Transverse colon (tissue), 4 donors: ENCODE results near the gene DNM1. TPM values are rescaled to one million over a fixed set of nuclear protein-coding genes. Genes with fewer than 3 reads are reported as not detected.

ENCODE experiments used
- DNase-seq: peaks from one replicate; pipeline ENCODE4 v3.0.0-alpha.2; 2019
- H3K27ac ChIP-seq, 4 donors: fragments of 200-600 bp; sonication (generic); 2 replicates each; pipeline ENCODE4 v1.5.1; 2016 to 2018; ENCODE audit warnings: inconsistent platforms in 4 of 4
- H3K27me3 ChIP-seq: fragments of 200-600 bp; sonication (generic); 2 replicates; pipeline ENCODE4 v1.5.1; 2017; ENCODE audit warnings: inconsistent platforms
- H3K36me3 ChIP-seq, 4 donors: fragments of 200-600 bp; sonication (generic); 2 replicates each; pipeline ENCODE4 v1.5.1; 2017 to 2019; ENCODE audit warnings: inconsistent platforms in 4 of 4
- H3K4me1 ChIP-seq, 4 donors: fragments of 200-600 bp; sonication (generic); 2 replicates each; pipeline ENCODE4 v1.5.1; 2017 to 2020; ENCODE audit warnings: inconsistent platforms in 4 of 4
- H3K4me3 ChIP-seq, 4 donors: fragments of 200-600 bp; sonication (generic); 1 replicate in 1 of 4; 2 replicates in 3 of 4; pipeline versions ENCODE4 v1.5.1 to v1.6.1; 2017 to 2019; ENCODE audit warnings: inconsistent platforms in 4 of 4
- H3K9me3 ChIP-seq, 2 donors: fragments of 200-600 bp; sonication (generic); 2 replicates each; pipeline ENCODE4 v1.5.1; 2017 to 2019; ENCODE audit warnings: inconsistent platforms in 2 of 2
- EP300 ChIP-seq: sonication (generic); formaldehyde crosslinking; IDR thresholded peaks from one replicate; pipeline ENCODE4 v1.6.1; 2017; ENCODE audit warnings: antibody characterized with exemption, low read depth
- POLR2A ChIP-seq: fragments of 450-650 bp; IDR thresholded peaks from one replicate; pipeline ENCODE4 v1.6.1; 2016; ENCODE audit warnings: antibody characterized with exemption, mild to moderate bottlenecking, moderate library complexity
- POLR2AphosphoS5 ChIP-seq, 3 donors: sonication (generic); formaldehyde crosslinking; IDR thresholded peaks; one replicate each; pipeline ENCODE4 v1.6.1; 2016; ENCODE audit warnings: antibody characterized with exemption in 3 of 3
- WGBS, 2 donors: methylation state at CpG; one replicate each; pipeline ENCODE4 v1.1.5; 2018; ENCODE audit warnings: low coverage in 1 of 2; 5-methylcytosine and 5-hydroxymethylcytosine counted together
- in situ Hi-C, 4 donors: fragments of 200-750 bp; cut with MboI; loops; one replicate each; pipeline versions ENCODE4 v1.15.0 to v1.15.1; 2017; ENCODE audit warnings: low sequenced_read_pairs in 3 of 4, low pct_ligation_motif_present in 1 of 4, low pct_unique_long_range_greater_than_20kb in 1 of 4
- intact Hi-C: fragments of 100-400 bp; cut with DNase I; formaldehyde crosslinking; loops from one replicate; pipeline ENCODE4 v1.15.1; 2023; ENCODE audit warnings: low total_unique reads
- total RNA-seq, 4 donors: library from RNA; depleted of rRNA; stranded (reverse); fragments of >200 nt; gene quantifications; one replicate each; pipeline ENCODE4 v1.1.0, GENCODE V29; 2016
- TF ChIP-seq, protein P1 (sequence below), 5 experiments: fragments of 200-600 bp in 3 of 5; fragments of 450-650 bp in 2 of 5; sonication (generic) in 3 of 5; IDR thresholded peaks; 1 replicate in 2 of 5; 2 replicates in 3 of 5; pipeline ENCODE4 v1.5.1; 2016 to 2017; ENCODE audit warnings: antibody characterized with exemption in 5 of 5, inconsistent platforms in 3 of 5, mild to moderate bottlenecking in 2 of 5, moderate library complexity in 1 of 5

Gene DNM1
- total RNA-seq, 4 donors from 2014 or later = 7.5 to 41.8 (median 14.3) TPM

DNA sequence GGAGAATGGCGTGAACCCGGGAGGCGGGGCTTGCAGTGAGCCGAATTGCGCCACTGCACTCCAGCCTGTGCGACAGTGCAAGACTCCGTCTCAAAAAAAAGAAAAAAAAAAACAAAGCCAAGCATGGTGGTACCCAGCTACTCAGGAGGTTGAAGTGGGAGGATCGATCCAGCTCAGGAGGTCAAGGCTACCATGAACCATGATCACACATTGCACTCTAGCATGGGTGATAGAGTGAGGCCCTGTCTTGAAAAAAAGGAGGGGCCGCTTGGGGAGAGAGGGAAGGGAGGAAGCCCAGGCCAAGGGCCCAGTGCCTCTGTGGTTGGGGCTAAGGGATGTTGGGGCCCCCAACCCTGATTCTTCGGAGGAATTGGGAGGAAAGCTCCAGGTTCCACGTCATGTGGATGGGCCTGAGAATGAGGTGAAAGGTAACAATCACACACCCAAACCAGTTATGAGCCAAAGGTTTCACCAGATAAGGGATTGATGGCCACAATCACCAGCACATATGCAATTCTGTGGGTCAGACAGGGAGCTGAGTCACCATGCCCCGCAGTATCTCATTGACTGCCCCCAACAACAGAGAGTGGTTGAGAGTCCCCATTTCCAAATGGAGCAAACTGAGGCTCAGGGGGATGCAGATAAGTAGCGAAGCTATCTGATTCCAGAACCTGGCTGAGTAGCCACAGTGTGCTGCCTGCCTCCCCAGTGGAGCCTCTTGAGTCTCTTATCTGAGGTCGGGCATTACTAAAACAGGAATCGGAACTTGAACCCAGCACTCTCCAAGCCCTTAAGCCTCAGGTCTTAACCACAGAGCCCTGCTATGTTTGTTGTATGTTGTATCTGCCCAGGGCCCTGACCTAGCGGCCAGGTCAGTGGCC is 93.4 kb downstream of the DNM1 start:
- Histone ChIP-seq H3K4me1 (peaks cover 10 to 30% (median 21%) of the 10 kb centered on the region in 4 donors), H3K36me3 (no peaks in the 10 kb centered on the region), H3K9me3 (no peaks in the 10 kb centered on the region), H3K27me3 (no peaks in the 10 kb centered on the region), H3K4me3 (no peak overlapping the region), H3K27ac (peak overlapping the region; percentile 68 to 77 (median 72))
- in situ Hi-C loops = no loop called here
- intact Hi-C loops = no loop called here
- peak; percentile 62 for DNase-seq
- WGBS, 2 donors = 85% methylated on average over 4 to 16 of the region's 16 CpGs
- TF ChIP-seq, protein P1, sequence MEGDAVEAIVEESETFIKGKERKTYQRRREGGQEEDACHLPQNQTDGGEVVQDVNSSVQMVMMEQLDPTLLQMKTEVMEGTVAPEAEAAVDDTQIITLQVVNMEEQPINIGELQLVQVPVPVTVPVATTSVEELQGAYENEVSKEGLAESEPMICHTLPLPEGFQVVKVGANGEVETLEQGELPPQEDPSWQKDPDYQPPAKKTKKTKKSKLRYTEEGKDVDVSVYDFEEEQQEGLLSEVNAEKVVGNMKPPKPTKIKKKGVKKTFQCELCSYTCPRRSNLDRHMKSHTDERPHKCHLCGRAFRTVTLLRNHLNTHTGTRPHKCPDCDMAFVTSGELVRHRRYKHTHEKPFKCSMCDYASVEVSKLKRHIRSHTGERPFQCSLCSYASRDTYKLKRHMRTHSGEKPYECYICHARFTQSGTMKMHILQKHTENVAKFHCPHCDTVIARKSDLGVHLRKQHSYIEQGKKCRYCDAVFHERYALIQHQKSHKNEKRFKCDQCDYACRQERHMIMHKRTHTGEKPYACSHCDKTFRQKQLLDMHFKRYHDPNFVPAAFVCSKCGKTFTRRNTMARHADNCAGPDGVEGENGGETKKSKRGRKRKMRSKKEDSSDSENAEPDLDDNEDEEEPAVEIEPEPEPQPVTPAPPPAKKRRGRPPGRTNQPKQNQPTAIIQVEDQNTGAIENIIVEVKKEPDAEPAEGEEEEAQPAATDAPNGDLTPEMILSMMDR (IDR thresholded peaks at IDR 0.05) = no peak
- TF ChIP-seq EP300 (no peak), POLR2AphosphoS5 (IDR thresholded peaks at IDR 0.05) (peak in 2 of 3 donors; percentile 40 to 75), POLR2A (no peak)

DNA sequence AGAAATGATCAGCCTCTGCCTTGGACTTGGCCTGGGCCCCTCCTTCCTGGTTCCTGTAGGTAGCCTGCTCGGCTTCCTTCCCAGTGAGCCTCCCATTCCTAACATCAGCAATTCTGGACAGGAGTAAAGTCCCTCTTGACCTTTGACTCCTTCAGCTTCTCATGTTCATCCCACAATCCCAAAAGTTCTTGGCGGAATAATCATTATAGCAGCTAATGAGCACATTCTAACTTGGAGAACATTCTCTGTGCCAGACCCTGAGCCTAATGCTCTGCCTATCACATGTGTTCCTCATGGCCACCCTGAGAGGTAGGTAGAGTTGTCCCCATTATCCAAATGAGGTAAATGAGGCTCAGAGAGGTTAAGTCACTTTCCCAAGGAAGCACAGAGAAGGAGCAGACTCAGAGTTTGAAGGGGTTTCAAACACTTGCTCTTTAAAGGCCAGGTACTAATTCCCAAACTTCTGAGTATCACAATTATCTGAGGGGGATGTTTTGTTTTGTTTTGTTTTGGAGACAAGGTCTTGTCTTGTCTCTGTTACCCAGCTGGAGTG is 94.1 kb downstream of the DNM1 start:
- Histone ChIP-seq H3K27ac (peak overlapping the region; percentile 68 to 77 (median 72)), H3K4me3 (no peak overlapping the region), H3K4me1 (peaks cover 10 to 30% (median 21%) of the 10 kb centered on the region in 4 donors), H3K36me3 (no peaks in the 10 kb centered on the region), H3K9me3 (no peaks in the 10 kb centered on the region), H3K27me3 (no peaks in the 10 kb centered on the region)
- no peak for DNase-seq
- TF ChIP-seq POLR2AphosphoS5 (IDR thresholded peaks at IDR 0.05) = no peak
- TF ChIP-seq POLR2A = no peak
- no peak for TF ChIP-seq EP300
- TF ChIP-seq, protein P1 (IDR thresholded peaks at IDR 0.05) = no peak
- intact Hi-C loops (no loop called here), in situ Hi-C loops (no loop called here)
- WGBS, 2 donors = 89% methylated on average over 2 of the region's 2 CpGs; no CpG with 5 or more reads in 1 of the 2 donors

DNA sequence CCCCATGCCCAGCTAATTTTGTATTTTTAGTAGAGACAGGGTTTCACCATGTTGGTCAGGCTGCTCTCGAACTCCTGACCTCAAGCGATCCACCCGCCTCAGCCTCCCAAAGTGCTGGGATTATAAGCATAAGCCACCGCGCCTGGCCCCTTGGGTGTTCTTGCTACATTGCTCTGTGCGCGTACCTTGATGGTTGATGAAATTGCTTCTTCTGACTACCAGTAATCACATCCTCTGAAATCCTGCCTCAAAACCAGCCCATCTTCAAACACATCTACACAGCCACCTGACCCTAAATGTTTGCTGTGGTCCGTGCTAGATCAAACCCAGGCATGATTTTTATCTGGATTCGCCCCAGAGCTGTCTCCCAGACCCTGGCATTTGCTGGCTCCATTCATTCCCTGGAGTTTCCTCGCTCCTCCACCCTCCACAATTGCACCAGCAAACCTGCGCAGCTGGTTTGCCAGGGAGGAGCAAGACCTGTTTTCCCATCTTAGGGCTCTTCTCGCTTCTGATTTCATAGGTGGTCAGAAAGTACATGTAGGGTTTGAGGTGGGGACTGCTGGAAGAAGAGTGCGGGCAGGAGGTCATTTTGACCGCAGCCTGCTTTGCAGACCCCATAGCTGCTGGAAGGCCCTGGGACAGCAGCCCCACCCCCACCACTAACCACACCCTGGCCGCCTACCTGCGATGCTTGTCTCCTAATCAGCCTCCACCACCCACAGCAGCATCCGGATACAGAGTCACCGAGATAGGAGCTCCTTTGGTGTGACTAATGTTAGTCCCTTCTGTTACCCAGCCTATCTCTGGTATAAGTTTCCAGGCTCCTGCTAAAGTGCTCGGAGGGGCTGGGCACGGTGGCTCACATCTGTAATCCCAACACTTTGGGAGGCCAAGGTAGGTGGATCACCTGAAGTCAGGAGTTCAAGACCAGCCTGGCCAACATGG is 95.6 kb downstream of the DNM1 start:
- in situ Hi-C loops = no loop called here

More for the DNA sequence above, 95.6 kb downstream of the DNM1 start:
- Histone ChIP-seq H3K4me1 (peaks cover 10 to 30% (median 21%) of the 10 kb centered on the region in 4 donors), H3K4me3 (no peak overlapping the region), H3K9me3 (no peaks in the 10 kb centered on the region), H3K27ac (peak overlapping the region in 3 of 4 donors; percentile 6 to 44 (median 41)), H3K36me3 (no peaks in the 10 kb centered on the region), H3K27me3 (no peaks in the 10 kb centered on the region)
- WGBS, 2 donors = 64% methylated on average over 20 of the region's 20 CpGs; no CpG with 5 or more reads in 1 of the 2 donors
- peak; percentile 57 for DNase-seq
- intact Hi-C loops = no loop called here
- TF ChIP-seq, protein P1 (IDR thresholded peaks at IDR 0.05) = no peak
- no peak for TF ChIP-seq POLR2AphosphoS5 (IDR thresholded peaks at IDR 0.05)
- TF ChIP-seq POLR2A = no peak
- no peak for TF ChIP-seq EP300
